Parathyroid adenoma (tissue), 2 donors: ENCODE results near the gene C22orf31.

Experiments
- H2AFZ ChIP-seq: fragments of 300-600 bp; sonication (generic); one replicate; pipeline ENCODE4 v1.7.0; 2017; ENCODE audit warnings: antibody characterized with exemption, mild to moderate bottlenecking
- H3K27ac ChIP-seq: fragments of 300-600 bp; sonication (generic); one replicate; pipeline ENCODE4 v1.7.0; 2017
- H3K27me3 ChIP-seq: fragments of 300-600 bp; sonication (generic); one replicate; pipeline ENCODE4 v1.7.0; 2017; ENCODE audit warnings: low read length; ENCODE audit not compliant: control insufficient read depth, insufficient read depth
- H3K36me3 ChIP-seq: fragments of 300-600 bp; sonication (generic); one replicate; pipeline ENCODE4 v1.7.0; 2017; ENCODE audit warnings: low read length; ENCODE audit not compliant: control insufficient read depth, insufficient read depth
- H3K4me1 ChIP-seq: fragments of 300-600 bp; sonication (generic); one replicate; pipeline ENCODE4 v1.7.0; 2017; ENCODE audit warnings: control low read depth
- H3K4me2 ChIP-seq: fragments of 300-600 bp; sonication (generic); one replicate; pipeline ENCODE4 v1.7.0; 2017; ENCODE audit warnings: low read length
- H3K4me3 ChIP-seq: fragments of 300-600 bp; sonication (generic); one replicate; pipeline ENCODE4 v1.7.0; 2017; ENCODE audit warnings: low read depth, low read length
- H3K79me2 ChIP-seq: fragments of 300-600 bp; sonication (generic); one replicate; pipeline ENCODE4 v1.7.0; 2017; ENCODE audit warnings: control low read depth
- H3K9ac ChIP-seq: fragments of 300-600 bp; sonication (generic); one replicate; pipeline ENCODE4 v1.7.0; 2017; ENCODE audit warnings: mild to moderate bottlenecking
- H3K9me3 ChIP-seq: fragments of 300-600 bp; sonication (generic); one replicate; pipeline ENCODE4 v1.7.0; 2017; ENCODE audit warnings: low read length; ENCODE audit not compliant: control insufficient read depth
- CTCF ChIP-seq: fragments of 300-600 bp; sonication (generic); IDR thresholded peaks from one replicate; pipeline ENCODE4 v1.7.0; 2017; ENCODE audit warnings: antibody characterized with exemption, mild to moderate bottlenecking
- donor health status: primary hyperparathyroidism.

Gene C22orf31

GRCh38 chr22:29023172-29023796 is 38.3 kb downstream of the C22orf31 start:
- no peak for TF ChIP-seq CTCF
- no peak overlapping the region for H3K9ac ChIP-seq

GRCh38 chr22:29022101-29022817 is 39.4 kb downstream of the C22orf31 start:
- H3K27ac ChIP-seq, result no peak overlapping the region

More at GRCh38 chr22:29023172-29023796, 38.3 kb downstream of the C22orf31 start:
- Histone ChIP-seq H3K27me3 (no peaks in the 10 kb centered on the region), H3K27ac (no peak overlapping the region), H2AFZ (no peak overlapping the region), H3K4me1 (no peaks in the 10 kb centered on the region), H3K79me2 (no peaks in the 10 kb centered on the region), H3K4me2 (no peak overlapping the region), H3K4me3 (no peak overlapping the region), H3K36me3 (no peaks in the 10 kb centered on the region), H3K9me3 (no peaks in the 10 kb centered on the region)

GRCh38 chr22:29018293-29019189 is 43.1 kb downstream of the C22orf31 start:
- no peak overlapping the region for H3K4me3 ChIP-seq
- H3K9me3 ChIP-seq, result no peaks in the 10 kb centered on the region
- no peaks in the 10 kb centered on the region for H3K36me3 ChIP-seq
- H3K79me2 ChIP-seq, result no peaks in the 10 kb centered on the region
- H3K4me2 ChIP-seq, result no peak overlapping the region
- no peaks in the 10 kb centered on the region for H3K4me1 ChIP-seq
- no peak overlapping the region for H2AFZ ChIP-seq
- H3K27me3 ChIP-seq, result no peaks in the 10 kb centered on the region
- TF ChIP-seq CTCF, result no peak
- H3K27ac ChIP-seq, result no peak overlapping the region
- H3K9ac ChIP-seq, result no peak overlapping the region

More at GRCh38 chr22:29022101-29022817, 39.4 kb downstream of the C22orf31 start:
- Histone ChIP-seq H3K36me3 (no peaks in the 10 kb centered on the region), H3K4me2 (no peak overlapping the region), H2AFZ (no peak overlapping the region), H3K4me3 (no peak overlapping the region), H3K9me3 (no peaks in the 10 kb centered on the region), H3K79me2 (no peaks in the 10 kb centered on the region), H3K9ac (no peak overlapping the region), H3K27me3 (no peaks in the 10 kb centered on the region), H3K4me1 (no peaks in the 10 kb centered on the region)
- no peak for TF ChIP-seq CTCF

- no peaks in the 10 kb centered on the region for H3K79me2 ChIP-seq
- no peaks in the 10 kb centered on the region for H3K9me3 ChIP-seq
- no peak overlapping the region for H3K4me3 ChIP-seq
- H3K4me1 ChIP-seq, result no peaks in the 10 kb centered on the region
- H3K36me3 ChIP-seq, result no peaks in the 10 kb centered on the region
- H2AFZ ChIP-seq, result no peak overlapping the region
- H3K27me3 ChIP-seq, result no peaks in the 10 kb centered on the region
- TF ChIP-seq CTCF, result no peak
- H3K27ac ChIP-seq, result no peak overlapping the region
- no peak overlapping the region for H3K9ac ChIP-seq
- no peak overlapping the region for H3K4me2 ChIP-seq
Observed at GRCh38 chr22:29016067-29016938, 45.3 kb downstream of the C22orf31 start.
